Measurements from ENCODE around the gene ATG5. TPM values are rescaled to one million over a fixed set of nuclear protein-coding genes. Genes with fewer than 3 reads are reported as not detected.
"Not testable (repeated sequence)": the region's sequence is repeated elsewhere in the genome, so short reads cannot be mapped to it uniquely, and the experiment has no call there.

Gene ATG5
- total RNA-seq, 2 experiments from 2014 or later = 31.2 to 32.4 TPM

- no peak for ATAC-seq
- intact Hi-C loops (cut with micrococcal nuclease) = no loop called here
- no peaks in the 10 kb centered on the region for H3K27me3 Mint-ChIP-seq
- no peak overlapping the region for H3K4me3 Mint-ChIP-seq
- ChIA-PET POLR2A (interaction anchor here (1.4 kb wide), 1 partner anchor 116 kb away, joined by 3 read pairs; no protein-coding TSS in a partner anchor), CTCF (interaction anchor here (1.4 kb wide), 1 partner anchor 12 kb away, joined by 3 read pairs; no protein-coding TSS in a partner anchor)
- no peaks in the 10 kb centered on the region for H3K9me3 Mint-ChIP-seq
- peaks cover 20% of the 10 kb centered on the region for H3K4me1 Mint-ChIP-seq (ENCODE audit: low read depth)
- no peak overlapping the region for H3K27ac Mint-ChIP-seq
- TF ChIP-seq CTCF (IDR thresholded peaks at IDR 0.05) = no peak
- no peak for DNase-seq
- peaks cover 4% of the 10 kb centered on the region for H3K36me3 Mint-ChIP-seq (ENCODE audit: low read depth)
These were observed 70.9 kb downstream of the ATG5 start for GRCh38 chr6:106254636-106255035.

GRCh38 chr6:106253731-106254130, 71.8 kb downstream of the ATG5 start:
- H3K4me1 Mint-ChIP-seq (ENCODE audit: low read depth) = peaks cover 21% of the 10 kb centered on the region
- H3K9me3 Mint-ChIP-seq = no peaks in the 10 kb centered on the region
- TF ChIP-seq CTCF (IDR thresholded peaks at IDR 0.05) = no peak
- POLR2A ChIA-PET = interaction anchor here (1.4 kb wide), 1 partner anchor 117 kb away, joined by 3 read pairs; no protein-coding TSS in a partner anchor
- ATAC-seq (no peak), DNase-seq (no peak)
- no peak overlapping the region for H3K27ac Mint-ChIP-seq
- H3K27me3 Mint-ChIP-seq = no peaks in the 10 kb centered on the region
- intact Hi-C loops (cut with micrococcal nuclease) = no loop called here
- CTCF ChIA-PET = no interaction called here
- H3K36me3 Mint-ChIP-seq (ENCODE audit: low read depth) = peaks cover 3% of the 10 kb centered on the region
- H3K4me3 Mint-ChIP-seq = no peak overlapping the region

DNA sequence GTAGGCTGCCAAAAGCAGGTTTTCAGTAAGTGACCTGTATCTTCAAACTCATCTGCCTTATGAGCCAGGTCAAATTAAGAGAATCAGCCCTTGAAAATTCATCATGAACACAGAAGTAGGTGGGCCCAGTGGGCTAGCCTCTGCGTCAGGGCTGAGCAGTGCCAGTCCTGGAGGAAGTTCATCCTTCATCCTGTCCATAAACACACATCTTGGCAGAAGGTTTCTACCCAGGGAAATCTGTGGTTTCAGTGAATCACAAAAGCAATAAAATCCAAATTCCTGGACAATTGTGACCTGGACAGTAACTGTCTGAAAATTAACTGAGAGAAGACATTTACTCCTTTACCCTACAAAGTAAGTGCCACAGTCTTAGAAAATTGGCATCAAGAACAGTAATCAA, 72.4 kb downstream of the ATG5 start:
- H3K4me1 Mint-ChIP-seq (ENCODE audit: low read depth) = peaks cover 21% of the 10 kb centered on the region
- ATAC-seq (no peak), DNase-seq (no peak)
- H3K27me3 Mint-ChIP-seq = no peaks in the 10 kb centered on the region
- intact Hi-C loops (cut with micrococcal nuclease) = no loop called here
- CTCF ChIA-PET = no interaction called here
- H3K27ac Mint-ChIP-seq = no peak overlapping the region
- H3K36me3 Mint-ChIP-seq (ENCODE audit: low read depth) = peaks cover 2% of the 10 kb centered on the region
- H3K9me3 Mint-ChIP-seq = no peaks in the 10 kb centered on the region
- TF ChIP-seq CTCF (IDR thresholded peaks at IDR 0.05) = no peak
- POLR2A ChIA-PET = no interaction called here
- no peak overlapping the region for H3K4me3 Mint-ChIP-seq

DNA sequence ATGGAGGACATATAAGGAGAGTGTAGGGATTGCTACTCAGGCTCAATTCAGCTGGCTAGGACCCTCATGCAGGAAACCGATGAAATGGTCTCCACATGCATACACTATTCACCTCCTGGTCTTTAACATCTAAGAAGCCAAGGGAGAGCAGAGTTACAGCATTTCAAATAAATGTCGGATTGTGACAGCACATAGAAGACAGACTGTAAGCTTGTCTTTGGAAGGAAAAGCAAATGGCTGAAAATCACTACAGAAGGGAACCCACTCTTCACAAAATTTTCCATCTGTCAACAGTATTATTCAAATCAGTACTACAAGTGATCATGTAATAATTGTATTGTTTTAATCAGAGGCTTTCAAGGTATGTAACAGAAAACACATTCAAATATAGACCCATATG, 72.9 kb downstream of the ATG5 start:
- Mint-ChIP-seq H3K36me3 (ENCODE audit: low read depth) (peaks cover 2% of the 10 kb centered on the region), H3K27me3 (no peaks in the 10 kb centered on the region), H3K9me3 (no peaks in the 10 kb centered on the region), H3K4me3 (no peak overlapping the region), H3K4me1 (ENCODE audit: low read depth) (peaks cover 23% of the 10 kb centered on the region), H3K27ac (no peak overlapping the region)
- DNase-seq = no peak
- ChIA-PET POLR2A (no interaction called here), CTCF (interaction anchor here (1.2 to 1.9 kb wide), 2 partner anchors 29 to 320 kb away, joined by 3 to 8 read pairs; no protein-coding TSS in a partner anchor)
- no peak for TF ChIP-seq CTCF (IDR thresholded peaks at IDR 0.05)
- intact Hi-C loops (cut with micrococcal nuclease) = no loop called here
- no peak for ATAC-seq

GRCh38 chr6:106251531-106252255, 73.9 kb downstream of the ATG5 start:
- H3K9me3 Mint-ChIP-seq; ATAC-seq; DNase-seq; H3K4me3 Mint-ChIP-seq; H3K27ac Mint-ChIP-seq; POLR2A ChIA-PET; H3K27me3 Mint-ChIP-seq; intact Hi-C loops (cut with micrococcal nuclease): not testable (repeated sequence)
- H3K4me1 Mint-ChIP-seq (ENCODE audit: low read depth) = peaks cover 28% of the 10 kb centered on the region
- peaks cover 10% of the 10 kb centered on the region for H3K36me3 Mint-ChIP-seq (ENCODE audit: low read depth)
- CTCF ChIA-PET = interaction anchor here (1.2 to 1.9 kb wide), 3 partner anchors 24 to 319 kb away, joined by 3 to 8 read pairs (median 3); no protein-coding TSS in a partner anchor

Data from activated CD8-positive, alpha-beta T cell treated with anti-CD3 and anti-CD28 coated beads for 36 hours (primary cell).